Suprapubic skin (tissue), 4 donors: ENCODE measurements around the gene PPM1F. TPM values are rescaled to one million over a fixed set of nuclear protein-coding genes. Genes with fewer than 3 reads are reported as not detected.

Experiments used
- DNase-seq, 2 donors: peaks; one replicate each; pipeline ENCODE4 v3.0.0-alpha.2; 2019; ENCODE audit warnings: low spot score in 2 of 2
- H3K27ac ChIP-seq: fragments of 200-600 bp; sonication (generic); one replicate; pipeline ENCODE4 v1.5.1; 2019
- H3K27me3 ChIP-seq: fragments of 200-600 bp; sonication (generic); one replicate; pipeline ENCODE4 v1.5.1; 2019
- H3K36me3 ChIP-seq: fragments of 200-600 bp; sonication (generic); one replicate; pipeline ENCODE4 v1.5.1; 2019
- H3K4me1 ChIP-seq: fragments of 200-600 bp; sonication (generic); one replicate; pipeline ENCODE4 v1.5.1; 2019
- H3K4me3 ChIP-seq: fragments of 200-600 bp; sonication (generic); one replicate; pipeline ENCODE4 v1.5.1; 2019; ENCODE audit warnings: mild to moderate bottlenecking
- H3K9me3 ChIP-seq: fragments of 200-600 bp; sonication (generic); one replicate; pipeline ENCODE4 v1.5.1; 2019
- CTCF ChIP-seq, 2 donors: fragments of 200-600 bp in 1 of 2; fragments of 450-650 bp in 1 of 2; sonication (generic) in 1 of 2; IDR thresholded peaks; one replicate each; pipeline ENCODE4 v1.5.1; 2016 to 2019; ENCODE audit warnings: antibody characterized with exemption in 2 of 2, mild to moderate bottlenecking in 1 of 2, moderate library complexity in 1 of 2
- EP300 ChIP-seq: sonication (generic); formaldehyde crosslinking; IDR thresholded peaks from one replicate; pipeline ENCODE4 v1.6.1; 2017; ENCODE audit warnings: antibody characterized with exemption
- POLR2A ChIP-seq, 2 donors: fragments of 450-650 bp; IDR thresholded peaks; one replicate each; pipeline ENCODE4 v1.6.1; 2017; ENCODE audit warnings: antibody characterized with exemption in 2 of 2, mild to moderate bottlenecking in 2 of 2, moderate library complexity in 2 of 2
- POLR2AphosphoS5 ChIP-seq, 3 donors: sonication (generic); formaldehyde crosslinking; IDR thresholded peaks; one replicate each; pipeline ENCODE4 v1.6.1; 2017; ENCODE audit warnings: antibody characterized with exemption in 3 of 3
- WGBS: methylation state at CpG from one replicate; pipeline ENCODE4 v1.1.5; 2018; 5-methylcytosine and 5-hydroxymethylcytosine counted together
- total RNA-seq, 4 donors: library from RNA; depleted of rRNA; stranded (reverse); fragments of >200 nt; gene quantifications; one replicate each; pipeline ENCODE4 v1.1.0, GENCODE V29; 2016

Gene PPM1F
- total RNA-seq, 4 donors from 2014 or later, result 21.9 to 40.7 (median 29.9) TPM

- peaks cover 99% of the 10 kb centered on the region for H3K36me3 ChIP-seq
- 97% methylated on average over 6 of the region's 6 CpGs for WGBS
- no peak overlapping the region for H3K4me3 ChIP-seq
- H3K9me3 ChIP-seq, result no peaks in the 10 kb centered on the region
- no peaks in the 10 kb centered on the region for H3K27me3 ChIP-seq
- no peak overlapping the region for H3K27ac ChIP-seq
- H3K4me1 ChIP-seq, result no peaks in the 10 kb centered on the region
- DNase-seq, result no peak
- TF ChIP-seq POLR2A (IDR thresholded peaks at IDR 0.05), result no peak
- no peak for TF ChIP-seq EP300
- TF ChIP-seq POLR2AphosphoS5 (IDR thresholded peaks at IDR 0.05), result no peak
- TF ChIP-seq CTCF (IDR thresholded peaks at IDR 0.05), result no peak
Measured at GRCh38 chr22:21965762-21966288, 13.2 kb upstream of the PPM1F start.

- Histone ChIP-seq H3K27ac (no peak overlapping the region), H3K4me1 (no peaks in the 10 kb centered on the region), H3K4me3 (no peak overlapping the region), H3K36me3 (peaks cover 95% of the 10 kb centered on the region), H3K9me3 (no peaks in the 10 kb centered on the region), H3K27me3 (no peaks in the 10 kb centered on the region)
- peak in 1 of 2 donors; percentile 45 for DNase-seq
- 97% methylated on average over 3 of the region's 6 CpGs for WGBS
- no peak for TF ChIP-seq POLR2AphosphoS5 (IDR thresholded peaks at IDR 0.05)
- TF ChIP-seq CTCF (IDR thresholded peaks at IDR 0.05), result no peak
- TF ChIP-seq EP300, result no peak
- TF ChIP-seq POLR2A (IDR thresholded peaks at IDR 0.05), result no peak
Measured at GRCh38 chr22:21964918-21965484, 12.4 kb upstream of the PPM1F start.

GRCh38 chr22:21964234-21964633 lies 11.6 kb upstream of the PPM1F start:
- no peak for TF ChIP-seq POLR2AphosphoS5 (IDR thresholded peaks at IDR 0.05)
- TF ChIP-seq POLR2A (IDR thresholded peaks at IDR 0.05), result no peak
- TF ChIP-seq EP300, result no peak
- TF ChIP-seq CTCF (IDR thresholded peaks at IDR 0.05), result no peak
- Histone ChIP-seq H3K27ac (no peak overlapping the region), H3K4me3 (no peak overlapping the region), H3K27me3 (no peaks in the 10 kb centered on the region), H3K4me1 (no peaks in the 10 kb centered on the region), H3K36me3 (peaks cover 90% of the 10 kb centered on the region), H3K9me3 (no peaks in the 10 kb centered on the region)
- no CpG with 5 or more reads among the region's 15 CpGs for WGBS
- DNase-seq, result no peak

GRCh38 chr22:21963790-21964211 lies 11.2 kb upstream of the PPM1F start:
- 91% methylated on average over 7 of the region's 19 CpGs for WGBS

More at GRCh38 chr22:21963790-21964211, 11.2 kb upstream of the PPM1F start:
- H3K36me3 ChIP-seq, result peaks cover 91% of the 10 kb centered on the region
- no peaks in the 10 kb centered on the region for H3K4me1 ChIP-seq
- TF ChIP-seq POLR2A (IDR thresholded peaks at IDR 0.05) (no peak), CTCF (IDR thresholded peaks at IDR 0.05) (no peak), POLR2AphosphoS5 (IDR thresholded peaks at IDR 0.05) (no peak), EP300 (no peak)
- no peak overlapping the region for H3K27ac ChIP-seq
- H3K9me3 ChIP-seq, result no peaks in the 10 kb centered on the region
- peak in 1 of 2 donors; percentile 55 for DNase-seq
- no peaks in the 10 kb centered on the region for H3K27me3 ChIP-seq
- no peak overlapping the region for H3K4me3 ChIP-seq
